SH-SY5Y (cell line): ENCODE data around the gene TBCEL.

Experiments used
- GATA2 ChIP-seq: IDR thresholded peaks from 2 replicates; pipeline ENCODE4 v1.6.1; 2011; ENCODE audit warnings: mild to moderate bottlenecking, low read depth, low read length
- GATA3 ChIP-seq: IDR thresholded peaks from 2 replicates; pipeline ENCODE4 v1.6.1; 2011; ENCODE audit warnings: low read depth, mild to moderate bottlenecking, low read length, moderate library complexity

GRCh38 chr11:120978701-120979100 lies 45.2 kb upstream of the TBCEL start:
- TF ChIP-seq GATA2 (no peak), GATA3 (no peak)
